K562 (cell line): Measurements from ENCODE around the gene TRIM47. TPM values are rescaled to one million over a fixed set of nuclear protein-coding genes. Genes with fewer than 3 reads are reported as not detected.

Experiments used
- ARHGAP35 ChIP-seq: fragments of 450-650 bp; IDR thresholded peaks from 2 replicates; pipeline ENCODE4 v1.6.1; 2018; ENCODE audit not compliant: partially characterized antibody
- CBX2 ChIP-seq: fragments of 200-600 bp; sonication (generic); IDR thresholded peaks from one replicate; pipeline ENCODE4 v1.6.1; 2012; ENCODE audit warnings: mild to moderate bottlenecking, low read length, inconsistent platforms; ENCODE audit not compliant: insufficient read depth, poor library complexity, severe bottlenecking
- HCFC1 ChIP-seq: IDR thresholded peaks from 2 replicates; pipeline ENCODE4 v1.6.1; 2012; ENCODE audit warnings: low read depth, low read length, improper control_type of control experiment
- KLF16 ChIP-seq: IDR thresholded peaks from 2 replicates; pipeline ENCODE4 v1.6.1; 2016; ENCODE audit warnings: antibody characterized with exemption
- MEF2A ChIP-seq: IDR thresholded peaks from 2 replicates; pipeline ENCODE4 v1.6.1; 2011; ENCODE audit warnings: low read depth, mild to moderate bottlenecking, low read length, moderate library complexity; ENCODE audit not compliant: control insufficient read depth
- NUFIP1 ChIP-seq: fragments of 450-650 bp; IDR thresholded peaks from 2 replicates; pipeline ENCODE4 v1.6.1; 2018; ENCODE audit not compliant: partially characterized antibody
- POLR2B ChIP-seq: fragments of 450-650 bp; IDR thresholded peaks from 2 replicates; pipeline ENCODE4 v1.6.1; 2018; ENCODE audit warnings: low read depth; ENCODE audit not compliant: partially characterized antibody
- PRMT5 ChIP-seq: sonication (generic); formaldehyde crosslinking; IDR thresholded peaks from 2 replicates; pipeline ENCODE4 v1.5.0; 2020; ENCODE audit warnings: missing genetic modification reagents
- SAFB ChIP-seq: fragments of 200-400 bp; formaldehyde crosslinking; IDR thresholded peaks from 2 replicates; pipeline ENCODE4 v1.6.1; 2017; ENCODE audit warnings: low read depth, low read length, borderline replicate concordance
- SMAD4 ChIP-seq: fragments of 250-450 bp; sonication (Bioruptor Pico); conservative IDR thresholded peaks from 2 replicates; pipeline ENCODE4 v1.8.0; 2021; ENCODE audit warnings: inconsistent platforms, mild to moderate bottlenecking, moderate library complexity
- SPI1 ChIP-seq: IDR thresholded peaks from 2 replicates; pipeline ENCODE4 v1.6.1; 2011; ENCODE audit warnings: low read depth, low read length, control low read depth, borderline replicate concordance
- TEAD4 ChIP-seq, 2 experiments: sonication (generic) in 1 of 2; formaldehyde crosslinking in 1 of 2; IDR thresholded peaks; 2 replicates each; pipeline versions ENCODE4 v1.6.1 to v1.8.0; 2012 to 2022; ENCODE audit warnings: borderline replicate concordance in 1 of 2, inconsistent platforms in 1 of 2, low read length in 1 of 2, mild to moderate bottlenecking in 1 of 2, missing genetic modification reagents in 1 of 2
- ZBTB17 ChIP-seq: fragments of 450-650 bp; formaldehyde crosslinking; IDR thresholded peaks from 2 replicates; pipeline ENCODE4 v1.4.0; 2020; ENCODE audit warnings: mild to moderate bottlenecking
- ZBTB40 ChIP-seq, 2 experiments: fragments of 450-650 bp in 1 of 2; sonication (generic) in 1 of 2; formaldehyde crosslinking in 1 of 2; IDR thresholded peaks; 2 replicates each; pipeline versions ENCODE4 v1.7.1 to v1.9.0; 2016 to 2022; ENCODE audit warnings: inconsistent platforms in 1 of 2, mild to moderate bottlenecking in 1 of 2, missing genetic modification reagents in 1 of 2
- ZNF140 ChIP-seq: fragments of 250-450 bp; sonication (Bioruptor Pico); IDR thresholded peaks from 2 replicates; pipeline ENCODE4 v1.8.0; 2021; ENCODE audit warnings: moderate library complexity, mild to moderate bottlenecking, inconsistent platforms
- ZNF445 ChIP-seq: fragments of 250-450 bp; sonication (Bioruptor Pico); IDR thresholded peaks from 2 replicates; pipeline ENCODE4 v1.4.0; 2020; ENCODE audit warnings: low read depth, mild to moderate bottlenecking, moderate library complexity
- polyA plus RNA-seq, 8 experiments: library from polyadenylated mRNA; depleted of rRNA in 4 of 8; stranded (reverse) in 5 of 8; unstranded in 3 of 8; fragments of >200 nt; fragmentation: Nextera tagmentation in 2 of 8; fragmentation: Illumina TruSeq in 1 of 8; extraction: Ambion mirVana in 2 of 8; extraction: Trizol in 1 of 8; gene quantifications; 2 replicates each; pipeline versions ENCODE4 v1.2.1 to v1.2.3, GENCODE V29; 2011 to 2014; ENCODE audit warnings: inconsistent platforms in 1 of 8, missing spikeins in 1 of 8
- total RNA-seq, 7 experiments: library from RNA; depleted of rRNA in 6 of 7; stranded (reverse); fragments of >200 nt in 6 of 7; fragmentation: Illumina TruSeq in 2 of 7; extraction: Trizol in 2 of 7; gene quantifications; 2 replicates each; pipeline versions ENCODE4 v1.2.1 to v1.2.3, GENCODE V29; 2011 to 2021; ENCODE audit warnings: low replicate concordance in 1 of 7

TRIM47 gene
- total and polyA plus RNA-seq, 9 of the 15 experiments (the other 6 are each of a cell fraction or from before 2014, with no cell fraction given), result 0.56 to 6.1 (median 3.2) TPM

DNA sequence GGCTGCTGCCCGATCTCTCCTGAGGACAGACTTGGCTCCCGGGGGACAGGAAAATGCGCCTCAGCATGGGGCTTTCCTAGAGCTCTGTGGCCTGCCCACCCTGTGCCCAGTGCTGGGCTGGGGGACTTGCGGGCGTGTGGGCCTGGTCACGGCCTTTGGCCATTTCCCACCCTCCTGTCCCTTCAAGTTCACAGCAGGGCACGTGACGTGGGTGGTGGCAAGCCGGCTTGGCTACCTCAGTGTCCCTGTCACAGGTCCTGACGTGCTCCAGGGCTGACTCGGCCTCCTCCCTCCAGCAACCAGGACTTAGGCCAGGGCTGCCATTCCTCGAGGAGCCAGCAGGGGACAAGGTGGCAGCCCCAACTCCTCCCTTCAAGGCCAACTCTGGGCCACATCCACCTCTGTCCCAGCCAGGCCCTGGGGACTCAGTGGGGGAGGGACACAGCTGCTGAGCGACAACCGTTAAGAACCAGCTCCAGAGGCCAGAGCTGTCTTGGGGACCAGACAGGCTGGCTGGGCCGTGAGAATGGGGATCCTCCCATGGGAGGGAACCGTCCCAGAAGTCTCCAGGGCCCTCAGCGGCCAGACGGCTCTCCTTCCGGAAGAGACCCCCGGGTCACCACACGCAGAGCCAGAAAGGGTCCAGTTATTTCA, 33.2 kb downstream of the TRIM47 start (continued):
- TF ChIP-seq ZBTB40 (IDR thresholded peaks at IDR 0.05), result 0 out of 2 replicates have a peak, but pooled peaks have one; percentile 30
- TF ChIP-seq ZBTB40 (CRISPR knock-in tag; IDR thresholded peaks at IDR 0.05), result no peak
- peak; percentile 90 for TF ChIP-seq SMAD4
- TF ChIP-seq ARHGAP35, result no peak
- TF ChIP-seq PRMT5 (CRISPR knock-in tag), result no peak
- TF ChIP-seq POLR2B, result peak; percentile 66
- TF ChIP-seq SAFB, result no peak
- TF ChIP-seq ZNF445 (CRISPR knock-in tag), result no peak
- no peak for TF ChIP-seq ZNF140 (CRISPR knock-in tag)
- TF ChIP-seq SPI1, result no peak
- 0 out of 2 replicates have a peak, but pooled peaks have one; percentile 48 for TF ChIP-seq TEAD4 (IDR thresholded peaks at IDR 0.05; ENCODE audit: low read length)
- no peak for TF ChIP-seq TEAD4 (CRISPR knock-in tag; IDR thresholded peaks at IDR 0.05; ENCODE audit: borderline replicate concordance)
- TF ChIP-seq ZBTB17 (CRISPR knock-in tag), result peak; percentile 72
- peak; percentile 27; the same call in 1 of the 2 replicates for TF ChIP-seq KLF16
- TF ChIP-seq MEF2A, result no peak
- TF ChIP-seq NUFIP1, result no peak
- no peak for TF ChIP-seq CBX2
- peak; percentile 53 for TF ChIP-seq HCFC1
